NCI-H2171 treated with DMSO at 0.1 percent for 48 hours (cell line): ENCODE measurements around the gene KCNH1.
A peak's percentile ranks its signal among the peaks of the same experiment; 100 is the strongest.
"Not testable (repeated sequence)": the region's sequence is repeated elsewhere in the genome, so short reads cannot be mapped to it uniquely, and the experiment has no call there.

Experiments
- DNase-seq: peaks from one replicate; lab custom pipeline; 2025; lab: John Stamatoyannopoulos, UW

Gene KCNH1

DNA sequence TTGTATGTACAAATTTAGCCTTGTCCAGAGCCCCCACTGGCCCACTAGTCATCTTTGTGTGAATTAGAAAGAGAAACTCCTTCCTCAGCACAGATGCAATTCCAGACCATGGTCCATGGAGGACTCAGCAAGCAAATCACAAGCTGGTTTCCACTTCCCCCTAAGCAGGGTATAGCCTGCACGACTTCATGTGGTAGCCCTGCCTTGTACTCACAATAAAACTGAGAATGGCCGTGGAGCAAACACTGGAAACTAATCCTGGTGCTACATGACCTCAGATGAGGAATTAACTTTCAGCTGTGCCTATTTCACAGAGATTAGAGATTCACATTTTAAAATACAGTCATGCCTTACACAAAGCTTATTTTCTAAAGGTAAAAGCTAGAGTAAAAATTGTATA is 32.5 kb downstream of the KCNH1 start:
- no peak for DNase-seq

DNA sequence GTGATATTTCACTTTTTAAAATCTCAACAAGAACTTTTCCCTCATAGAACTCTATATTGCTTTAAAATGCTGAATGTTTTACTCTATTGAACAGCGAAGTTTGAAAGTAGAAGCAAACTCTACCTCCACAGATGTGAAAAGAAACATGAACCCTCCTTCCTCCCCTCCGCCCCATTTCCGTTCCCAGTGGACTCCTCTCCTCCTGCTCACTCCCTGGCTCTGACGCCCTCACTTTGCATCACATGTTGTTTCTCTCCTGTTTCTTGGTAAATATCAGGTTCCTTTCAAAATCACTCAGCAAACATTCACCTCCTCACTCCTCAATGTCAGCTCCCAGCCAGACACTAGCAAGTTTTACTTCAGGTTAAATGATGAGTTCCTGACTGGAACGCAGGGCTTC is 34.6 kb downstream of the KCNH1 start:
- peak; percentile 78 for DNase-seq

DNA sequence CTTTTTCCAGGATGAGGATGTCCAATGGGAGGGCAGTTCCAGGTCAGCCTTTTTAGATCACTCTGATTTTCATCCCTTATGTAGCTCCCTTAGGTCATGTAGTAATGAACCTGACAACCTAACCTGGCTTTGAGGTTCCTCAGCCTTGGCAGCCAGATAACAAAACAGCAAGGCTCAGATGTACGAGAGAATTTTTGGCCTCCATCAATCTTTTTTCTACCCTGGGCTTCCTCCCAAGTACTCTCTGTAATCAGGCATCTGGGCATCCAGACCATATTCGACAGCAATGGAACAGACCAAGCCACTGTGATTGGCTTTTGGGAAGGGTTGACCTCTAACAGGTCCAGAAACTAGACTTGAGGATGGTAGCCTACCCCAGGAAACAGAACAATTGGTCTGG is 38.6 kb downstream of the KCNH1 start:
- DNase-seq: no peak

DNA sequence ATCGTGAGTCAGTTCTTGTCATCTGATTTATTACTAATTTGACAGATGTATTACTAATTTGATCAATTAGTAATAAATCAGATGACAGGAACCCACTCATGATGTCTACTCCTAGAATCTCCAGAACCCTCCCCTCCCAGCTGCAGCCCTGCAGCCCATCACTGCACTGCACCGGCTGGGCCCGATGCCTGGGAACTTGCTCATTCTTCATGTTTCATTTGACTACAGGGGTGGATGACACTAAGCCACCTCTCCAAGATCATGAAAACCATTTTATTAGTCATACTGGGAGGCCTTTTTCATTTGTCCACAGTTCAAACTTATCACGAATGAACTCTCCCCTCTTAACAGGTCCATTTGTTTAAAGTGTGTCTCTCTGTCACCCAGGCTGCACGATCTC is 41.0 kb downstream of the KCNH1 start:
- DNase-seq: no peak

DNA sequence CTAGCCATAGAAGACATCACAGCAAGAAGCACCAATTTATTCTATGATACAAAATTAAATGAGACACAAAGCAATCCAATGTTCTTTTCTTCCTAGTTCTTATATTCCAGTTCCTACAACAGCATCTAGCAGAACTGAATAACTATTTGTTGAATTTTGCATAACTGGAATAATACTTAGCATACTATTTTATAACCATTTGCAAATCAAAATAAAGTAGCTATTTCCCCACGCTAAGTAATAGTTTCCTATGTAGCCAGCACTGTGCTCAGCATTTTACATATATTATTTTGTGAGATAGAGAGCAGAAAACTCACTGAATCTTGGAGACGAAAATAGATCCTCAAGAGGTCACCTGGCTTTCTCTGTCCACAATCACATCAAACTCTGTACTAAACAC is 42.1 kb downstream of the KCNH1 start:
- no peak for DNase-seq

DNA sequence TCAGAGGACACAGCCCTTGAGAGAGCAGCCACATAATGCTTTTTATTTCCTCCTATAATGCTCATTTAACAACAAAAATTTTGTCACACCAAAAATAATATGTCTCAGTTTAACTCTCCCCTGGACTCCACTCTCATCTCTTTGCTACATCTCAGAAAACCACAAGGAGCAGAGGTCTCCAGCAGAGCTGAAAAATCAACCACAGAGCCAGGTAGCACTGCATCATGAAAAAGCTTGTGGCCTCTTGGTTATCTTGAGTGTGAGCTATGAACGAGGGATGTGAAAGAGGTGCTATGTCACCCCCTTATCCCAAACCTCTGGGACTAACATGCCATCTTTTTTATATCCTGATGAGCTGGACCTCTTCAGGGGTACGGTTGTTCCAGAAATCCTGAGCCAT is 44.4 kb downstream of the KCNH1 start:
- no peak for DNase-seq

DNA sequence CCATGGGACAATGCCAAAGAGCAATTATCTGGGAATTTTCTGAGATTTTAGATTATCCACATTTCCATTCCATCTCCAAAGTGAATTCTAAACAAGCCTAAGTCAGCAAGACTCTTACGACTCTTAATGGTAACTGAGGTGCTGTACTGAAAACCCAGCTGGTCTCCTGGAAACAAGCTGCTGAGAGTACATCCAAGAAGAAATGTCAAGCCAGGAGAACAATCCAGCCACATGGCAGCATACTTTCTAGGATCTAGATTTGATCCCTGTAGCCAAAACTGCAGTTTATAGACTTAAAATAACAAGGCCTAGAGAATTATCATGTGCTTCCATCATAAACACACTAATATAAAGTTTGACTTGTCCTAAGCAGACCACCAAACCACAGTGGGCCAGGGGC is 45.8 kb downstream of the KCNH1 start:
- DNase-seq: no peak

DNA sequence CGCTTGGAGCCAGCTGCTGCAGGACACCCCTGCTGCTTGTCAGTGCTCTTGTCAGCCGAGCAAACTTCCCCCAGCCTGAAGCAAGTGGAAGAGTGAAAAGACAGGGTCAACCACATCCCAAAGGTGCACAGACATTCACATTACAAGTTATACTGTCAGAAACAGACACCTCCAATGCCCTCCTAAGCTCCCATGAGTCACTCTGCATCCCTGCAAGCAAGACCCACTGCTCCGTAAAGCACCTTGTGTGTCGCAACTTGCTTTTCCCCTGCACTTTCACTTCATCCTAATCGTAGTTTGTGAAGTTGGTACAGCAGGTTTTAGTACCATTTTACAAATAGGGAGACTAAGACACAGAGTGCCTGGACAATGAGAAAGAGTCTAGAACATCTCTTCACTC is 51.1 kb downstream of the KCNH1 start:
- no peak for DNase-seq

DNA sequence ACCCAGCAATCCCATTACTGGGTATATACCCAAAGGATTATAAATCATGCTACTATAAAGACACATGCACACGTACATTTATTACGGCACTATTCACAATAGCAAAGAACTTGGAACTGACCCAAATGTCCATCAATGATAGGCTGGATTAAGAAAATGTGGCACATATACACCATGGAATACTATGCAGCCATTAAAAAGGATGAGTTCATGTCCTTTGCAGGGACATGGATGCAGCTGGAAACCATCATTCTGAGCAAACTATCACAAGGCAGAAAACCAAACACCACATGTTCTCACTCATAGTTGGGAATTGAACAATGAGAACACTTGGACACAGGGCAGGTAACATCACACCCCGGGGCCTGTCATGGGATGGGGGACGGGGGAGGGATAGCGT is 52.5 kb downstream of the KCNH1 start:
- not testable (repeated sequence) for DNase-seq

DNA sequence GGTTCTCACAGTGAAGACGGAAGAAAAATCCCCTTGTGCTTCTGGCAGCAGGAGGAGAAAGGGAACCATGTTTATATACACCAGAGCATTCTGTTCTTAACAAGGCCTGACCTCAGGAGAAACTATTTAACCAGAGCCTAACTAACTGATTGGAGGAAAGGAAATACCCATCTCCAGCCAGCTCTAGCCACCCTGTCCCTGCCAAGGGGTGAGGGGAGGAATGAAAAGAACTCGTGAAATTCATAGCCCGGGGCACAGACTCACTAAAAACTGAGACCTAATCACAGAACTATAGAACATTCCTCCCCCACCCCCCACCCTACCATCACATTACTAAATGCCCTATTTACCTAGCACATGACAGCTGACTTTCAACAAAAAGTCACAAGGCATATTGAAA is 65.0 kb downstream of the KCNH1 start:
- no peak for DNase-seq

DNA sequence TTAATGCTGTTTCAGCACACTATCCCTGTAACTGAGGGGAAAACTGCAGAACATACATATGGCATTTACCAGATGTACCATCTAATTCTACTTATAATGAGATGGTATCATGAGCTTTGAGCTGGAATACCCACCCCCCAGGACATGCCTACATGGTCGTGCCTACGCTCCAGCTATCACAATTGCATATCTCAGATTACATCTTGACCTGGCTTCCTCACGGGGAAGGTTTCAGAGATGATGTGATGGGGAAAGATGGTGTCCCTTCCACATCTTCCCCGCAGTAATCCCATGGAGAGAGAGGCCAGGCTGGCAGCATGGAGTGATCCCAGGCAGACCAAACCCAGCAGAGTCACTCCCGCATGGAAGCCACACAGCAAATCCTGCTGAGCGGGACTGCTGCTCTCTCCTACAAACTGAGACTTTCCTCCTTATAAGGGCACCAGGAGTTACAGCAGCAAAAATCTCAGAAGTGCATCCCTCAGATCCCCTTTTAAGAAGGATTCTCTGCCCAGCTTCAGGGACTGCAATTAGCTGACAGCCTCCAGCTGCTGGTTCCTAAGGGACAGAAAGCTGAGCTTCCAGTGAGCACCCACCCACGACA is 67.1 kb downstream of the KCNH1 start:
- DNase-seq: no peak

DNA sequence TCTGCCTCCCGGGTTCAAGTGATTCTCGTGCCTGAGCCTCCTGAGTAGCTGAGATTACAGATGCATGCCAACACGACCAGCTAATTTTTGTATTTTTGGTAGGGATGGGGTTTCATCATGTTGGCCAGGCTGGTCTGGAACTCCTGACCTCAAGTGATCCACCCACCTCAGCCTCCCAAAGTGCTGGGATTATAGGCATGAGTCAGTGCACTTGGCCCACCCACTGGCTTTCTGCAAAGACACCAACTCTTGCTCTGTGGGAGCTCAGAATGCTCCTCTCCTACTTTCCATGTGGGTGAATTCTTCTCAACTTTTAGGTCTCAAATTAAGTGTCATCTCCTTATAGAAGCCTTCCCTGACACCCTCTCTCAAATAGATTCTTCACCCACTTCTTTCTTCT is 92.1 kb downstream of the KCNH1 start:
- DNase-seq: not testable (repeated sequence)

DNA sequence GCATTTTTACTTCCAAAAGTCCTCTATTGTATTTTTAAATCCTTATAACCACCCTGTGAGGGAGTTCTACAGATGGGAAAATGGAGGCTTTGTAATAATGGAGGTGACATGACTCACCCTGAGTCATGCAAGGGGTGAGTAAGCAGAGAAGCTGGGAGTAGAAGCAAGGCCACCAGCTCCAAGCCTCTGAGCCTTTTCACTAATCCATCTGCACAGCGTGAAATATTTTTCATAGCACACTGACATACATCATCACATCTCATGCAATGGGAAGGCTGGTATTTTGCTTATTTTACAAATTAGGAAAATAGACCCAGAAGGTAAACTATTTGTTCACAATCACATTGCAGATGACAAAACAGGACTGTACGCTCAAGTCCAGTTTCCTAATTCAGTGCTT is 96.9 kb downstream of the KCNH1 start:
- DNase-seq: no peak

DNA sequence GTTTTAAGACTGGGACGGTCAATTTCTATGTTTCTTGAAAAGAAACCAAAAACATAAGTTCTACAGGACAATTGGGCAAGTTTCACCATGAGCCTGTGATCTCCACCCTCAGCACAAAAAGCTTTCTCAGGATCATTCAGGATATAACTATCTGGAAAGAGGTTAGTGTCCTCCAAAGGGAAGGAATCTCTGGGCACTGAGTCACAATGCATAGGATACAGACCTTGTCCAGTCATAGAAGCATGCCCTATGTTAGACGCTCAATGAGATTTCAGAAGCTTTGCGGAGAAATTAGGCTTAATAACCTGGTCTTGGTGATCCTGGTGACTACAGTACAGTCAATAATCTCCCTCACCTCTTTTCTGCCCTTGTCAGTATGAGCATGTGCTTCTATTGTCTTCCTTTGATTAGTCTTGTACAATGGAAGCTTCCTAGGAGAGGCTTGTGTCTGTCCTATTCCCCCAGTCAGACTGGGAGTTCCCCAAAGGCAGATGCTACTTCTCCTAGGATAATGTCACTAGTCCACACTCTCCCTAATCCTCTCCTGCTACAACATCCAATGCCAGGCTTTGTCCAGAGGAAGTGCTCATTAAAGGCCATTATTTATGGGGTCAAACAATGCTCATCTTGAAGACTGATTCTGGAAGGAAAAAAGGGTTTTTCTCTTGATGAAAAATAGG is 97.4 kb downstream of the KCNH1 start:
- no peak for DNase-seq

DNA sequence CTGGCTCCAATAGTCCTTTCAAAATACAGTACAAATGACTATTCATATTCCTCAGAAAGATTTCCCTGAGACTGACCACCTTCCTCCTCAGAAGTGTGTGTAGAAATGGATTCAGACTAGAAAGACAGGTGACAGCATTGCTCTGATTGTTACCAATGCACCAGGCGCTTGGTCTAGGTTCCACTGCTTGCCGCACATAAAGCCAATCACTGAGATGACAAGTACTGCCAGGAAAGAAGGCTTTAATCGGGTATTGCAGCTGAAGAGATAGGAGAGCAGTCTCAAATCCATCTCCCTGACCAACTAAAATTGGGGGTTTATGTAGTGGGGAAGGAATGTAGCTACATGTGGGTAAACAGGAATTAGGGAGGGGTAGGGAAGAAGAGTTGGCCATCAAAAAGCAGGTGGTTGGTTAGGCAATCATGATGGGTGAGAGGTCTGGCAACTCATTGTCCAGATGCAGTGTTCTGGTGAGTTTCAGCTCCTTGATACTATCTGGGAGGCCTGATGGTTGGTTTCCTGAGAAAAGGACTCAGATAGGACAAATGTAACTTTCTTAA is 98.0 kb downstream of the KCNH1 start:
- no peak for DNase-seq

DNA sequence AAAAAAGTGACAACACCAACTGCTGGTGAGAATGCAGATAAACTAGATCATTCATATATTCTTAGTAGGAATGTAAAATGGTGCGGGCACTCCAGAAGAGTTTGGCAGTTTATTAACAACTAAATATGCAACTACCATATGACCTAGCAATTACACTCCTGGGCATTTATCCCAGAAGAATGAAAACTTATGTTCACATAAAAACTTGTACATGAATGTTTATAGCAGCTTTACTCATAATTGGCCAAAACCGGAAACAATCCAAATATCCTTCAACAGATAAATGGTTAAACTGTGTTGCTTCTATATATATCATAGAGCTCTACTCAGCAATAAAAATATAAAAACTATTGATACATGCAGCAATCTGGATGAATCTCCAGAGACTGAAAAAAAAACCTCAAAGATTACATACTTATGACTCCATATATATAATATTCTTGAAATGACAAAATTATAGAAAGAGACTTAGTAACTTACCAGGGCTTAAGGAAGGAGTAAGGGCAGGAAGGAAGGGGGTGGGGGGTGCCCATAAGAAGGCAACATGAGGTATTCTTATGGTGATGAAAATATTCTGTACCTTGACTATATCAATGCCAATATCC is 99.9 kb downstream of the KCNH1 start:
- no peak for DNase-seq

DNA sequence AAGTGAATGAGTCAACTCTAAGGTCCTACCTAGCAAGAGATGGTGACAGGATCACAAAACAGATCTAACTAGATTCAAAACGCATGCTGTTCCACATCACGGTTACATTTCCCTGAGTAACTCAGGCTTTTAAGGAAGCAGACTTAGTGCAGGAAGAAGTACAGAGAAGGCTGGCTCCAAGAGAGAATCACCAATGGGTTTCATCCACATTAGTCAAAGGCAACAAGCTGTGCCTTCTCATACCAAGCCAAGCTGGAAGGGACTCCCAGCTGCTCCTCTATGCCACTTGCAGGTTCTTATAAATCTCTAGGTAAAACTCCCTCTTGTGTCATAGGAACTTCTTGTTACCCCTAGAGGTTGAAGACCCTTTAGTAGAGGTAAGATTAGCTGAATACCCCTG is 109.0 kb downstream of the KCNH1 start:
- DNase-seq: no peak

DNA sequence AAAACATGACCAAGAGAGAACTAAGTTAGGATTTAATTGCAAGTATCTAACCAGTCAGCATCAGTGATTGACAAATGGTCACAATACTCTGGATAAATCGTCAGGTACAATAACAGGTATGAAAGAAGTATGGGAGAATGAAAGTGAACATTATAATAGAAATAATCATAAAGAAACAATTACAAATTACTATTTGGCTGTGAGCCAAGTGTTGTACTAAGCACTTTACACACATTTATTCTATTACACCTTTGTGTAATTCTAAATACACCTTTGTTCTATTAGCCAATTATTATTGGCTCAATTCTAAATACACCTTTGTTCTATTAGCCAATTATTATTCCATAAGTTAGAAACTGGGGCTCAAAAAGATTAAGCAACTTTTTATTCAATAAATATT is 114.7 kb downstream of the KCNH1 start:
- no peak for DNase-seq

DNA sequence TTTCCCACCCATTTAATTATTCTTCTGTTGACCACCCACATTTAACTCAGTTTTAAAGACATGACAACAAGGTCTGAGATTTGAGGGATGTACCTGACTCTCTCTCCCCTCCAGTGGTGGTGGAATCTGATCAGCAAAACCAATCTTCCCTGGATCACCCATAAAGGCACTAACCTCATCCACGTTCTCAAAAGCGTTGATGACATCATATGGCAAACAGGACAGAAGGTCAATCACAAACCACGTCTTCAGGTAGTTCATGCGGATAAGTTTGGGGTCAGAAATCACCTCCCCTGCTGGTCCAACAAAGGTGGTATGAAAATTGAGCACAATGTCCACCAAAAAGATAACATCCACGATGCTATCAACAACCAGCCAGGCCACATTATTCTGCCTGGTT is 115.3 kb downstream of the KCNH1 start:
- no peak for DNase-seq

DNA sequence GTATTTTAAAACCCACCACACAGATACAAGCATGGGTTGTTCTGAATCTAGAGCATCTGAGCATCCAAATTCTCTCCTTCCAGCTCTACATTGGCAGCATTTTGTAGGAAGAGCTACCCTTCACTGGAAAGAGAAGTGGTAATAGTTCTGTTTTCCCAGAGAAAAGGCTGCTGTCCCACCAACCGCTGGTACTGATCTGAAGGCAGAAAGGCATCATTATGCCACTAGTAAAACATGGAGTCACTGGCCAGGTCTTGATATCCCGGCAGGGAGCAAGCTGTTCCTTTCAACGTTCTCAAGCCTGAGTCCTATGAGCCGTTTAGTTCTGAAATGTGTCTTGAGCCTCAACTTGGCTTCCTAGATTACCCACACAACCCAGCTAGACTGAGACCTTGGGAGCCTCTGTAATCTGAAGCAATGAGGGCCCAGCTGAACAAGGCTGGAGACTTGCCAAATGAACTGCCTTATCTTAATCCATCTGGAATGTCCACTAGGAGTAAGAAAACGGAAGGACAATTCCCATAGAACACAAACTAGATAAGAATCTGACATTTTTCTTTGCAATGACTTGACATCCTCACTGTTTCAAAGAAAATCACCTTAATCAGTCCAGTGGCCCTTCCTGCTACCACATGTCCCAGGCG is 116.8 kb downstream of the KCNH1 start:
- DNase-seq: no peak

DNA sequence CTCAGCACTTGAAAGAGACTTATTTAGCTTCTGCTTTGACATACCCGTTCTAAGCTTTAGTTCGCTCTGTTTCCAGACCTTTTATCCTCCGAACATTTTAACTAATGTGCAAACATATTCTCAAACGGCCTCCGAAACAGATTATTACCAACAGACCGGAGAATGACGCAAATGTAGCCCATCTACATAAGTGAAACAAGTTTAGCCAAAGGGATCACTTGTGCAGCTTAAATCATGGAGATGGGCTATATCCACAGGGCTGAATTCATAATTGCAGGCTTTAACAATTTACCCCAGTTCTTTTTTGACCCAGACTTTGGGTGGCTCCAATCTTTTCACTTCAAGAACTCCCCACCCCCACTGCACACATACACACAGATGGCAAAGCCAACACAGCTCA is 119.7 kb downstream of the KCNH1 start:
- no peak for DNase-seq

DNA sequence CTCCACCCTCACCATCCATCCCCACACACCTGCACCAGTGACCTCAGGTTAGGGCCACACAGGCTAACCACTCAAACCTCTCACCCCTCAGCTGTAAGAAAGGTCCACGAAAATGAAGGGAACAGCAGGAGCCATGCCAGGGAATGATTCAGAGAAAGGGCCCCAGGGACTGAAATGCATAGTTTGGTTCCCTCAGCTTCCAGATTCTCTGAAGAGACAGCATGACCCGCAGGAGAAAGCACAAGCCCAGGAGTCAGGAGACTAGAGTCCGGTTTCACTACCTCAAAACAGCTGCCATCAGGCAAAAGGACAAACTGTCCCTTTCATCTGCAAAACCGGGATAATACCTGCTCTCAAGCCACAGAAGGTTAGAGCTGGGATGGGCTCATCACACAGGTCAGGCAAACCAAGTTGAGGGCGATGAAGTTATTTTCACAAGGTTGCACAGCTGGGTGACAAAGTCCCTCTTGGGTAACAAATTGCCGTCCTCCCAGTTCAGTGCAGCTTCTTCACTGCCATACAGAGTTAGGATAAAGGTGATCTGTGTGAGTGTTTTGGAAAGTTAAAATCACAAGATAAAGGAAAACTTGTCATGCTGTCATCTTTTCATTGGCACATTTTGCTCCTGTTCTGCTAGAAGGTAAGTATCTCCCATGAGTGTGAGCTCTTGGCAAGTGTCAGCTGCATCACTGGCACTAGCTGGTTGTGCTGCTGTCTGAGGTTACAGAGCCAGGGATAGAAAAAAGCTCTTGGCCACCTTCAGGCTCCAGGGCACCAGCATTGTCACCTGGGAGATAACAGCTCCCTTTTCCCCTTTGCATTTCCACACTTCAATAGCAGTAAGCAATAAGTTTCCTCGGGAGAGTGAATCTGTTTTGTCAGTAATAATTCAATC is 120.4 kb downstream of the KCNH1 start:
- DNase-seq: no peak
